Stomach (tissue), 9 donors: Measurements from ENCODE around the gene RIBC2. TPM values are rescaled to one million over a fixed set of nuclear protein-coding genes. Genes with fewer than 3 reads are reported as not detected.

ENCODE experiments used
- DNase-seq, 2 donors: peaks; one replicate each; pipeline versions ENCODE4 v3.0.0 to v3.0.0-alpha.2; 2013 to 2019
- H3K27ac ChIP-seq, 5 donors: fragments of 200-600 bp in 4 of 5; sonication (generic) in 4 of 5; one replicate each; pipeline ENCODE4 v1.5.1; 2013 to 2019; ENCODE audit warnings: mild to moderate bottlenecking in 1 of 5, moderate library complexity in 1 of 5
- H3K27me3 ChIP-seq, 3 donors: fragments of 200-600 bp; sonication (generic); one replicate each; pipeline ENCODE4 v1.5.1; 2017 to 2019; ENCODE audit warnings: mixed run types in 1 of 3
- H3K36me3 ChIP-seq, 4 donors: fragments of 200-600 bp; sonication (generic); 1 replicate in 3 of 4; 2 replicates in 1 of 4; pipeline ENCODE4 v1.5.1; 2016 to 2019
- H3K4me1 ChIP-seq, 4 donors: fragments of 200-600 bp; sonication (generic); one replicate each; pipeline ENCODE4 v1.5.1; 2016 to 2019
- H3K4me3 ChIP-seq, 4 donors: fragments of 200-600 bp; sonication (generic) in 3 of 4; one replicate each; pipeline ENCODE4 v1.5.1; 2016 to 2019; ENCODE audit warnings: mild to moderate bottlenecking in 1 of 4
- H3K9me3 ChIP-seq, 4 donors: fragments of 200-600 bp; sonication (generic); one replicate each; pipeline ENCODE4 v1.5.1; 2016 to 2019
- CTCF ChIP-seq, 7 experiments: fragments of 450-650 bp in 4 of 7; fragments of 200-600 bp in 3 of 7; sonication (generic) in 3 of 7; IDR thresholded peaks; one replicate each; pipeline ENCODE4 v1.5.1; 2016 to 2019; ENCODE audit warnings: antibody characterized with exemption in 7 of 7, control low read depth in 2 of 7, mild to moderate bottlenecking in 1 of 7
- EP300 ChIP-seq: sonication (generic); formaldehyde crosslinking; IDR thresholded peaks from one replicate; pipeline ENCODE4 v1.6.1; 2017; ENCODE audit warnings: antibody characterized with exemption
- POLR2A ChIP-seq, 4 donors: fragments of 450-650 bp; IDR thresholded peaks; one replicate each; pipeline ENCODE4 v1.6.1; 2016; ENCODE audit warnings: antibody characterized with exemption in 4 of 4, control low read depth in 2 of 4, mild to moderate bottlenecking in 1 of 4, moderate library complexity in 1 of 4
- POLR2AphosphoS5 ChIP-seq, 3 donors: sonication (generic); formaldehyde crosslinking; IDR thresholded peaks; one replicate each; pipeline ENCODE4 v1.6.1; 2016; ENCODE audit warnings: antibody characterized with exemption in 3 of 3
- WGBS, 5 donors: extraction: QIAGEN DNeasy Blood & Tissue Kit in 3 of 5; methylation state at CpG; one replicate each; pipeline versions ENCODE4 v1.1.5 to v1.1.7; 2013 to 2018; 5-methylcytosine and 5-hydroxymethylcytosine counted together
- intact Hi-C: fragments of 100-400 bp; cut with DNase I; formaldehyde crosslinking; loops from one replicate; pipeline ENCODE4 v1.15.1; 2023; ENCODE audit warnings: low total_unique reads
- polyA plus RNA-seq, 3 donors: library from polyadenylated mRNA; stranded (reverse); fragments of 200-250 nt; gene quantifications; one replicate each; pipeline ENCODE4 v1.2.3, GENCODE V29; 2013
- total RNA-seq, 5 donors: library from RNA; depleted of rRNA; stranded (reverse); fragments of >200 nt; gene quantifications; one replicate each; pipeline versions ENCODE4 v1.1.0 to v1.2.3, GENCODE V29; 2014 to 2016
- donor health status: healthy with polysubstance abuse.
- donor health status: Bipolar disorder and iron deficiency.
- donor health status: healthy.

The RIBC2 gene
- total and polyA plus RNA-seq, 8 donors, result 0.45 to 13.0 (median 0.76) TPM; not detected in 1

- H3K27me3 ChIP-seq, result no peaks in the 10 kb centered on the region
- WGBS, 5 donors, result 90 to 97% (median 92%) methylated on average over 8 to 14 of the region's 14 CpGs
- TF ChIP-seq POLR2AphosphoS5 (IDR thresholded peaks at IDR 0.05) (no peak), CTCF (IDR thresholded peaks at IDR 0.05) (no peak), POLR2A (IDR thresholded peaks at IDR 0.05) (no peak), EP300 (no peak)
- H3K4me1 ChIP-seq, result no peaks in the 10 kb centered on the region
- no peak for DNase-seq
- intact Hi-C loops, result no loop called here
- peaks cover 0 to 6% (median 0%) of the 10 kb centered on the region in 4 donors for H3K9me3 ChIP-seq
- H3K4me3 ChIP-seq, result no peak overlapping the region
- H3K27ac ChIP-seq, result no peak overlapping the region
- no peaks in the 10 kb centered on the region for H3K36me3 ChIP-seq
These were observed 8.9 kb downstream of the RIBC2 start for GRCh38 chr22:45422237-45422983.

- DNase-seq, result no peak
- WGBS, 5 donors, result 78 to 90% (median 80%) methylated on average over 4 of the region's 4 CpGs
These were observed 10.0 kb downstream of the RIBC2 start for GRCh38 chr22:45423524-45423923.

GRCh38 chr22:45424241-45424731 lies 10.8 kb downstream of the RIBC2 start:
- TF ChIP-seq POLR2A (IDR thresholded peaks at IDR 0.05) (no peak), EP300 (no peak), POLR2AphosphoS5 (IDR thresholded peaks at IDR 0.05) (no peak), CTCF (IDR thresholded peaks at IDR 0.05) (no peak)
- intact Hi-C loops, result no loop called here
- Histone ChIP-seq H3K4me3 (no peak overlapping the region), H3K4me1 (no peaks in the 10 kb centered on the region), H3K27ac (no peak overlapping the region), H3K9me3 (peaks cover 0 to 7% (median 0%) of the 10 kb centered on the region in 4 donors), H3K36me3 (no peaks in the 10 kb centered on the region), H3K27me3 (no peaks in the 10 kb centered on the region)
- 80 to 93% (median 85%) methylated on average over 12 to 14 of the region's 14 CpGs for WGBS, 5 donors
- DNase-seq, result no peak

More at GRCh38 chr22:45423524-45423923, 10.0 kb downstream of the RIBC2 start:
- H3K27me3 ChIP-seq, result no peaks in the 10 kb centered on the region
- intact Hi-C loops, result no loop called here
- H3K36me3 ChIP-seq, result no peaks in the 10 kb centered on the region
- no peaks in the 10 kb centered on the region for H3K4me1 ChIP-seq
- H3K9me3 ChIP-seq, result peaks cover 0 to 7% (median 0%) of the 10 kb centered on the region in 4 donors
- no peak overlapping the region for H3K27ac ChIP-seq
- TF ChIP-seq POLR2AphosphoS5 (IDR thresholded peaks at IDR 0.05) (no peak), CTCF (IDR thresholded peaks at IDR 0.05) (no peak), EP300 (no peak), POLR2A (IDR thresholded peaks at IDR 0.05) (no peak)
- no peak overlapping the region for H3K4me3 ChIP-seq

- DNase-seq, result no peak
- TF ChIP-seq EP300 (no peak), POLR2A (IDR thresholded peaks at IDR 0.05) (no peak), CTCF (IDR thresholded peaks at IDR 0.05) (no peak), POLR2AphosphoS5 (IDR thresholded peaks at IDR 0.05) (no peak)
- WGBS, 5 donors, result 62 to 76% (median 73%) methylated on average over 5 of the region's 5 CpGs
- Histone ChIP-seq H3K9me3 (peaks cover 0 to 7% (median 0%) of the 10 kb centered on the region in 4 donors), H3K27me3 (no peaks in the 10 kb centered on the region), H3K4me1 (no peaks in the 10 kb centered on the region), H3K36me3 (no peaks in the 10 kb centered on the region), H3K4me3 (no peak overlapping the region), H3K27ac (no peak overlapping the region)
- intact Hi-C loops, result loop anchor here (5.0 kb wide), 1 partner anchor 153 kb away; no protein-coding TSS in a partner anchor
These were observed 11.6 kb downstream of the RIBC2 start for GRCh38 chr22:45425101-45425500.
